ENCODE measurements around the gene EIF2B2.

The EIF2B2 gene

DNA sequence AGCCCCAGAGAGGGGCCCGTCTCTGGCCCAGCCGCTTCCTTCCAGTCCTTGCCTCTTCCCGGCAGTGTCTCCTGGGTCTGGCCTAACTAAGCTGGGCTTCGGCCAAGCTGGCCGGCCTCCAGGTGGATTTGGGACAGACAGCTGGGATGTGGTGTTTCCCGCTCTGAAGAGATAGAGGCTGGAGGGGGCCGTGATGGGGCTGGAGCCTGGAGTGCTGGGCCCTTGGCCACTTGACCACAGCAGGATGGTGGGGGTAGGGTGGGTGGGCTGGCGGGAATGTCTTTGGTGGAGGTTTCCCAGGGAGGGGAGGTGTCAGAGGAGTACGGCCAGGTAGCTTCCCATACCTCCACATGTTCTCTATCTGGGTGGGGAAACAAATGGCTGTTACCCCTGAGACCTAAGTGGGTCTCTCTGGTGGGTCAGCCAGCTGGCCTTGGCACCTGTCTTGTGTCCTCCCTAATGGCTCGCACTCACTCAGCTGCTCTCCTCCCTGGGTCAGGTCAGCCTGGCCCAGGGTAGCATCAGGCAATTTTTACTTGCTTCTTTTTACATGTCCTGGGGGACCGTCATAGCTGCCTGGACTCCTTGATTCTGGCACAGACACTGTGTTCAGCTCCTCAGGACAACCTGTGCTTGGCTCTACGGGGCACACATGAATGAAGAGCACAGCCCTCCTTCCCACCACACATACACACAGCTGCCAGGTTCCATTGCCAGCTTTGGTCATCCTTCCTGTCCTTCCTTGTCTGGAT is 27.5 kb upstream of the EIF2B2 start:
- H4K91ac ChIP-seq (ENCODE audit: low read length), result no peak overlapping the region
- H2BK120ac ChIP-seq (ENCODE audit: low read depth, low read length), result no peak overlapping the region
- H3K9me3 ChIP-seq (ENCODE audit: control insufficient read depth, low read length), result no peaks in the 10 kb centered on the region
- H3K79me1 ChIP-seq (replicated peaks; ENCODE audit: low read length, poor library complexity, severe bottlenecking), result no peaks in the 10 kb centered on the region
- no peak overlapping the region for H2BK12ac ChIP-seq (ENCODE audit: low read length in 2 of 2)
- no peak overlapping the region for H2AK5ac ChIP-seq (ENCODE audit: low read length, severe bottlenecking)
- no peak overlapping the region for H2BK15ac ChIP-seq (ENCODE audit: low read depth, poor library complexity, severe bottlenecking)
- no peak overlapping the region for H3K9ac ChIP-seq (ENCODE audit: low read length)
- H3K14ac ChIP-seq (ENCODE audit: low read length in 2 of 2), result no peak overlapping the region
- no peak overlapping the region for H3K27ac ChIP-seq (ENCODE audit: low read length, poor library complexity, severe bottlenecking)
- no peak for DNase-seq
- no peaks in the 10 kb centered on the region for H3K36me3 ChIP-seq (ENCODE audit: control insufficient read depth in 1 of 2, insufficient read depth in 2 of 2, low read depth in 1 of 2, low read length in 2 of 2)
- H3K4ac ChIP-seq (ENCODE audit: low read depth in 1 of 2, low read length in 2 of 2), result no peak overlapping the region
- H3K4me2 ChIP-seq (ENCODE audit: low read length, poor library complexity, severe bottlenecking), result no peak overlapping the region
- 87% methylated on average over 11 of the region's 12 CpGs for WGBS
- H2BK5ac ChIP-seq (ENCODE audit: low read depth, low read length, poor library complexity, severe bottlenecking), result no peak overlapping the region
- no peak overlapping the region for H2AFZ ChIP-seq (ENCODE audit: low read depth, low read length)
- H3K4me1 ChIP-seq (ENCODE audit: control insufficient read depth, insufficient read depth, low read depth, low read length), result peaks cover 40% of the 10 kb centered on the region
- H3K27me3 ChIP-seq (ENCODE audit: control insufficient read depth in 1 of 2, insufficient read depth in 1 of 2, low read length in 2 of 2), result no peaks in the 10 kb centered on the region
- no peak overlapping the region for H3K18ac ChIP-seq (ENCODE audit: low read depth in 1 of 2, low read length in 2 of 2)
- no peak overlapping the region for H3K4me3 ChIP-seq (ENCODE audit: insufficient read depth in 1 of 2, low read depth in 1 of 2, low read length in 2 of 2)
- no peak overlapping the region for H4K8ac ChIP-seq (ENCODE audit: low read length)
- no peak overlapping the region for H3K23ac ChIP-seq (ENCODE audit: low read length in 2 of 2)

DNA sequence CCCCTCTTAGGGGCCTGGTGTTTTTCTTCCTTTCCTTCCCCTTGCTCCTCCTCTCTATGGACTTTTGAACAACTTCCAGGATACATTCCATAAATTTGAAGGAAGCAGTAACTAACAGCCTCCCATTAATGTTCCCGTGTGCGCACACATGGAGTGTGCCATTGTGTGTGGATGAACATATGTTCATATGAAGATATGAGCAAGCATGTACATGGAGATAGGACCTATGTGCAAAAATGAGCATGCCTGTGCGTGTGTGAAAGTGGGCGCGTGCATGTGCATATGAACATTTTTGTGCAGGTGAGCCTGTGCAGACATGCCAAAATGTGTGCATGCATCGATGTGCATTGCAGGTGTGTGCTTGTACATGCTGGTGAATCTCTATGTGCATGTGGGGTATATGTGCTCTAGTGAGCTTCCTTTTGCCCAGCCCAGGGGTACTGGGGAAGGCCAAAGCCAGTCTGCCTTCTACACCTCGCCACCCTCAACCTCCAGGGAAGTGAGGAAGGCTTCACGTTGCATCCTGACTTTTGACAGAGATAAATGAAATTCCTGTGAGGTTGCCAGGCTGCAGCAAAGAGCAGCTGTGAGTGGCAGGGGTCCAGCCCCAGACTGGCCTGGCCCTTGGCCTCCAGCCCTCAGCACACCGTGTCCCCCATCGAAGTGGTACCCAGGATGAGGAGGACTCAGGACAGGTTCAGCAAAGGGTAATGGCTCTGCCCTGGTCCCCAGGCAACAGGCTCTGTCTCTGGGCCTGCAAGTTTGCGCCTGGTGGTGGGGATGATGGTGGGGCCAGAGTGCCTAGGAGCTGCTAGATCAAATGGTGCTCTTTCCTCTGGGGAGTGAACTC is 26.2 kb upstream of the EIF2B2 start:
- Histone ChIP-seq H4K8ac (ENCODE audit: low read length) (no peak overlapping the region), H3K4me3 (ENCODE audit: insufficient read depth in 1 of 2, low read depth in 1 of 2, low read length in 2 of 2) (no peak overlapping the region), H2AFZ (ENCODE audit: low read depth, low read length) (no peak overlapping the region), H3K9me3 (ENCODE audit: control insufficient read depth, low read length) (no peaks in the 10 kb centered on the region), H3K79me1 (replicated peaks; ENCODE audit: low read length, poor library complexity, severe bottlenecking) (no peaks in the 10 kb centered on the region), H3K4ac (ENCODE audit: low read depth in 1 of 2, low read length in 2 of 2) (no peak overlapping the region), H3K9ac (ENCODE audit: low read length) (no peak overlapping the region), H3K23ac (ENCODE audit: low read length in 2 of 2) (no peak overlapping the region), H3K18ac (ENCODE audit: low read depth in 1 of 2, low read length in 2 of 2) (no peak overlapping the region), H2BK5ac (ENCODE audit: low read depth, low read length, poor library complexity, severe bottlenecking) (no peak overlapping the region), H3K4me2 (ENCODE audit: low read length, poor library complexity, severe bottlenecking) (no peak overlapping the region), H2BK120ac (ENCODE audit: low read depth, low read length) (no peak overlapping the region), H2BK12ac (ENCODE audit: low read length in 2 of 2) (no peak overlapping the region), H3K14ac (ENCODE audit: low read length in 2 of 2) (no peak overlapping the region), H3K36me3 (ENCODE audit: control insufficient read depth in 1 of 2, insufficient read depth in 2 of 2, low read depth in 1 of 2, low read length in 2 of 2) (no peaks in the 10 kb centered on the region), H3K27me3 (ENCODE audit: control insufficient read depth in 1 of 2, insufficient read depth in 1 of 2, low read length in 2 of 2) (no peaks in the 10 kb centered on the region), H4K91ac (ENCODE audit: low read length) (no peak overlapping the region), H2BK15ac (ENCODE audit: low read depth, poor library complexity, severe bottlenecking) (no peak overlapping the region), H2AK5ac (ENCODE audit: low read length, severe bottlenecking) (no peak overlapping the region), H3K4me1 (ENCODE audit: control insufficient read depth, insufficient read depth, low read depth, low read length) (peaks cover 52% of the 10 kb centered on the region), H3K27ac (ENCODE audit: low read length, poor library complexity, severe bottlenecking) (no peak overlapping the region)
- WGBS, result 93% methylated on average over 11 of the region's 11 CpGs
- no peak for DNase-seq

DNA sequence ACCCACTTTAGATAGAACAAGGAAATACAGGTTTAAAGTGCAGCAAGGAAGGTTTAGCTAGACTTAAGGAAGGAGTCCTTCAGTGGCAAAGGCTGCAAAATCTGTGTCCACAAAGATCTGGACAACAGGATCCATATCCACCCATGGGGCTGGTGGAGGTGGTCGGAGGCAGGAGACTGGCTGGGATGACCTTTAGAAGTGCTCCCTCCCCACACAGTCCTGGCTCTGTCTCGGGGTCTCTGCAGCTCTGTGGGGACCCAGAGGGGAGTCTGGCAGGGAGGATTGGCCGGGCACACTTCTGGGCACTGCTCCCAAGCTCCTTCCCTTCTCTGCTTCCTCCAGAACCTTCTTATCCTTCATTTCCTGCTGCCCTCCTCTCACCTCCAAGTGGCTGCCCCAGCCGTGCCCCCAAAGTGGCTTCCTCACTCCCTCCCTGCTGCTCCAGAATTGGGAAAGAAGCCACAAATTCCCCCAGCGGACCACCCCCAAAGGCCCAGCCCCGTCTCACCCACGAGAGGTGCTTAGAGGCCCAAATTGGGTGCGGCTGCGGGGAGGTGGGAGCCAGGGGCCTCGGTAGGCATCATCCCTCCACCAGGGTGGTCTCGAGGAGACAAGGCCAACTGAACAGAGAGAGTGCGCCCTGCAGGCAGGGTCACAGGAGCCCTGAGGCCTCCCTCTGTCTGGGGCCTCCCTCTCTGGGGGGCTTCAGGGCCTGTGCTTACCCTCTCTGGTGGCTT is 25.4 kb upstream of the EIF2B2 start:
- no peak overlapping the region for H3K18ac ChIP-seq (ENCODE audit: low read depth in 1 of 2, low read length in 2 of 2)
- no peak overlapping the region for H4K91ac ChIP-seq (ENCODE audit: low read length)
- no peak overlapping the region for H2BK5ac ChIP-seq (ENCODE audit: low read depth, low read length, poor library complexity, severe bottlenecking)
- H3K4me2 ChIP-seq (ENCODE audit: low read length, poor library complexity, severe bottlenecking), result no peak overlapping the region
- H4K8ac ChIP-seq (ENCODE audit: low read length), result no peak overlapping the region
- no peak overlapping the region for H3K4me3 ChIP-seq (ENCODE audit: insufficient read depth in 1 of 2, low read depth in 1 of 2, low read length in 2 of 2)
- no peaks in the 10 kb centered on the region for H3K9me3 ChIP-seq (ENCODE audit: control insufficient read depth, low read length)
- no peak overlapping the region for H2BK12ac ChIP-seq (ENCODE audit: low read length in 2 of 2)
- no peak overlapping the region for H3K27ac ChIP-seq (ENCODE audit: low read length, poor library complexity, severe bottlenecking)
- H2AK5ac ChIP-seq (ENCODE audit: low read length, severe bottlenecking), result no peak overlapping the region
- no peaks in the 10 kb centered on the region for H3K27me3 ChIP-seq (ENCODE audit: control insufficient read depth in 1 of 2, insufficient read depth in 1 of 2, low read length in 2 of 2)
- DNase-seq, result no peak
- H2AFZ ChIP-seq (ENCODE audit: low read depth, low read length), result no peak overlapping the region
- H2BK120ac ChIP-seq (ENCODE audit: low read depth, low read length), result no peak overlapping the region
- H3K36me3 ChIP-seq (ENCODE audit: control insufficient read depth in 1 of 2, insufficient read depth in 2 of 2, low read depth in 1 of 2, low read length in 2 of 2), result no peaks in the 10 kb centered on the region
- no peaks in the 10 kb centered on the region for H3K79me1 ChIP-seq (replicated peaks; ENCODE audit: low read length, poor library complexity, severe bottlenecking)
- peaks cover 59% of the 10 kb centered on the region for H3K4me1 ChIP-seq (ENCODE audit: control insufficient read depth, insufficient read depth, low read depth, low read length)
- H3K14ac ChIP-seq (ENCODE audit: low read length in 2 of 2), result no peak overlapping the region
- no peak overlapping the region for H3K9ac ChIP-seq (ENCODE audit: low read length)
- 92% methylated on average over 11 of the region's 12 CpGs for WGBS
- no peak overlapping the region for H2BK15ac ChIP-seq (ENCODE audit: low read depth, poor library complexity, severe bottlenecking)
- H3K4ac ChIP-seq (ENCODE audit: low read depth in 1 of 2, low read length in 2 of 2), result no peak overlapping the region
- H3K23ac ChIP-seq (ENCODE audit: low read length in 2 of 2), result no peak overlapping the region

GRCh38 chr14:74977901-74978385 is 24.8 kb upstream of the EIF2B2 start:
- Histone ChIP-seq H3K27me3 (ENCODE audit: control insufficient read depth in 1 of 2, insufficient read depth in 1 of 2, low read length in 2 of 2) (no peaks in the 10 kb centered on the region), H3K4me1 (ENCODE audit: control insufficient read depth, insufficient read depth, low read depth, low read length) (peaks cover 57% of the 10 kb centered on the region), H3K36me3 (ENCODE audit: control insufficient read depth in 1 of 2, insufficient read depth in 2 of 2, low read depth in 1 of 2, low read length in 2 of 2) (no peaks in the 10 kb centered on the region), H3K9ac (ENCODE audit: low read length) (no peak overlapping the region), H2BK15ac (ENCODE audit: low read depth, poor library complexity, severe bottlenecking) (no peak overlapping the region), H3K4me3 (ENCODE audit: insufficient read depth in 1 of 2, low read depth in 1 of 2, low read length in 2 of 2) (no peak overlapping the region), H3K18ac (ENCODE audit: low read depth in 1 of 2, low read length in 2 of 2) (no peak overlapping the region), H2AFZ (ENCODE audit: low read depth, low read length) (no peak overlapping the region), H3K4me2 (ENCODE audit: low read length, poor library complexity, severe bottlenecking) (no peak overlapping the region), H2AK5ac (ENCODE audit: low read length, severe bottlenecking) (peak overlapping the region; percentile 20), H4K91ac (ENCODE audit: low read length) (peak overlapping the region; percentile 59), H3K4ac (ENCODE audit: low read depth in 1 of 2, low read length in 2 of 2) (no peak overlapping the region), H3K27ac (ENCODE audit: low read length, poor library complexity, severe bottlenecking) (no peak overlapping the region), H3K23ac (ENCODE audit: low read length in 2 of 2) (no peak overlapping the region), H2BK12ac (ENCODE audit: low read length in 2 of 2) (peak overlapping the region in 1 of 2 experiments; percentile 26), H3K14ac (ENCODE audit: low read length in 2 of 2) (no peak overlapping the region), H2BK120ac (ENCODE audit: low read depth, low read length) (no peak overlapping the region), H3K9me3 (ENCODE audit: control insufficient read depth, low read length) (no peaks in the 10 kb centered on the region), H2BK5ac (ENCODE audit: low read depth, low read length, poor library complexity, severe bottlenecking) (no peak overlapping the region), H4K8ac (ENCODE audit: low read length) (peak overlapping the region; percentile 39), H3K79me1 (replicated peaks; ENCODE audit: low read length, poor library complexity, severe bottlenecking) (no peaks in the 10 kb centered on the region)
- 47% methylated on average over 4 of the region's 6 CpGs for WGBS
- DNase-seq, result no peak
